Measurements from ENCODE around the gene KCTD19.

- TF ChIP-seq, protein P1, sequence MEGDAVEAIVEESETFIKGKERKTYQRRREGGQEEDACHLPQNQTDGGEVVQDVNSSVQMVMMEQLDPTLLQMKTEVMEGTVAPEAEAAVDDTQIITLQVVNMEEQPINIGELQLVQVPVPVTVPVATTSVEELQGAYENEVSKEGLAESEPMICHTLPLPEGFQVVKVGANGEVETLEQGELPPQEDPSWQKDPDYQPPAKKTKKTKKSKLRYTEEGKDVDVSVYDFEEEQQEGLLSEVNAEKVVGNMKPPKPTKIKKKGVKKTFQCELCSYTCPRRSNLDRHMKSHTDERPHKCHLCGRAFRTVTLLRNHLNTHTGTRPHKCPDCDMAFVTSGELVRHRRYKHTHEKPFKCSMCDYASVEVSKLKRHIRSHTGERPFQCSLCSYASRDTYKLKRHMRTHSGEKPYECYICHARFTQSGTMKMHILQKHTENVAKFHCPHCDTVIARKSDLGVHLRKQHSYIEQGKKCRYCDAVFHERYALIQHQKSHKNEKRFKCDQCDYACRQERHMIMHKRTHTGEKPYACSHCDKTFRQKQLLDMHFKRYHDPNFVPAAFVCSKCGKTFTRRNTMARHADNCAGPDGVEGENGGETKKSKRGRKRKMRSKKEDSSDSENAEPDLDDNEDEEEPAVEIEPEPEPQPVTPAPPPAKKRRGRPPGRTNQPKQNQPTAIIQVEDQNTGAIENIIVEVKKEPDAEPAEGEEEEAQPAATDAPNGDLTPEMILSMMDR (IDR thresholded peaks at IDR 0.05; ENCODE audit: low read depth, low read length, poor library complexity, severe bottlenecking), result no peak
- no peak for TF ChIP-seq EZH2phosphoT487 (IDR thresholded peaks at IDR 0.05; ENCODE audit: borderline replicate concordance, low read length)
Observed at GRCh38 chr16:67357561-67357960, 31.0 kb upstream of the KCTD19 start.
